ENCODE data around the gene DENND2C. TPM values are rescaled to one million over a fixed set of nuclear protein-coding genes. Genes with fewer than 3 reads are reported as not detected.

Gene DENND2C
- total and polyA plus RNA-seq, 7 donors: 0.23 to 4.7 (median 1.9) TPM

DNA sequence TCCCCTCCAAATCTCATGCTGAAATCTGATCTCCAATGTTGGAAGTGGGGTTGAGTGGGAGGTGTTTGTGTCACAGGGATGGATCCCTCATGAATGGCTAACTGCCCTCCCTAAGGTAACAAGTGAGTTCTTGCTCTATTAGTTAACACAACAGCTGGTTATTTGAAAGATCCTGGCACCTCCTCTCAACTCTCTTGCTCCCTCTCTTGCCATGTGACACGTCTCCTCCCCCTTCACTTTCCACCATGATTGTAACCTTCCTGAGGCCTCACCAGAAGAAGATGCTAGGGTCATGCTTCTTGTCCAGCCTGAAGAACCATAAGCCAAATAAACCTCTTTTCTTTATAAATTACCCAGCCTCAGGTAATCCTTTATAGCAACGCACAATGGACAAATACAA, 28.5 kb downstream of the DENND2C start:
- Histone ChIP-seq H3K4me1 (no peaks in the 10 kb centered on the region), H3K27me3 (no peaks in the 10 kb centered on the region), H3K4me3 (no peak overlapping the region), H3K27ac (no peak overlapping the region), H3K36me3 (no peaks in the 10 kb centered on the region), H3K9me3 (no peaks in the 10 kb centered on the region)
- intact Hi-C loops (cut with DNase I): no loop called here
- 85 to 87% methylated on average over 2 of the region's 2 CpGs for WGBS, 2 donors
- TF ChIP-seq, protein P1, sequence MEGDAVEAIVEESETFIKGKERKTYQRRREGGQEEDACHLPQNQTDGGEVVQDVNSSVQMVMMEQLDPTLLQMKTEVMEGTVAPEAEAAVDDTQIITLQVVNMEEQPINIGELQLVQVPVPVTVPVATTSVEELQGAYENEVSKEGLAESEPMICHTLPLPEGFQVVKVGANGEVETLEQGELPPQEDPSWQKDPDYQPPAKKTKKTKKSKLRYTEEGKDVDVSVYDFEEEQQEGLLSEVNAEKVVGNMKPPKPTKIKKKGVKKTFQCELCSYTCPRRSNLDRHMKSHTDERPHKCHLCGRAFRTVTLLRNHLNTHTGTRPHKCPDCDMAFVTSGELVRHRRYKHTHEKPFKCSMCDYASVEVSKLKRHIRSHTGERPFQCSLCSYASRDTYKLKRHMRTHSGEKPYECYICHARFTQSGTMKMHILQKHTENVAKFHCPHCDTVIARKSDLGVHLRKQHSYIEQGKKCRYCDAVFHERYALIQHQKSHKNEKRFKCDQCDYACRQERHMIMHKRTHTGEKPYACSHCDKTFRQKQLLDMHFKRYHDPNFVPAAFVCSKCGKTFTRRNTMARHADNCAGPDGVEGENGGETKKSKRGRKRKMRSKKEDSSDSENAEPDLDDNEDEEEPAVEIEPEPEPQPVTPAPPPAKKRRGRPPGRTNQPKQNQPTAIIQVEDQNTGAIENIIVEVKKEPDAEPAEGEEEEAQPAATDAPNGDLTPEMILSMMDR (IDR thresholded peaks at IDR 0.05): no peak
- TF ChIP-seq POLR2A (IDR thresholded peaks at IDR 0.05): no peak
- no peak for TF ChIP-seq EP300 (IDR thresholded peaks at IDR 0.05)
- no peak for TF ChIP-seq POLR2AphosphoS5 (IDR thresholded peaks at IDR 0.05)
- DNase-seq: no peak

DNA sequence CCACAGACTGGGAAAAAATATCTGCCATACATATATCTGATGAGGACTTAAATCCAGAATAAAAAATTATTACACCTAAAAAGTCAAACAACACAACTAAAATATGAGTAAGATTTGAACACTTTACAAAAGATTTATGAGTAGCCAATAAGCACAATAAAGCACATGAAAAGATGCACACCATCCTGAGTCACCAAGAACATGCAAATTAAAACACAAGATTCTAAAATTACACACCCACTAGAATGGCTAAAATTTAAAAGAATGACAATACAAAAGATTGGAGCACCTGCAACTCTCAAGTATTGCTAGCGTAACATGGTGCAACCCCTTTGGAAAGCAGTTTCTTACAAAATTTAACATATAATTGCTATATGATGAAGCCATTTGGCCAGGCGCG, 30.9 kb downstream of the DENND2C start:
- intact Hi-C loops (cut with DNase I): no loop called here
- DNase-seq: no peak
- Histone ChIP-seq H3K27ac (no peak overlapping the region), H3K4me1 (no peaks in the 10 kb centered on the region), H3K27me3 (no peaks in the 10 kb centered on the region), H3K9me3 (no peaks in the 10 kb centered on the region), H3K36me3 (no peaks in the 10 kb centered on the region), H3K4me3 (no peak overlapping the region)
- TF ChIP-seq, protein P1 (IDR thresholded peaks at IDR 0.05): no peak
- TF ChIP-seq EP300 (IDR thresholded peaks at IDR 0.05) (no peak), POLR2AphosphoS5 (IDR thresholded peaks at IDR 0.05) (no peak), POLR2A (IDR thresholded peaks at IDR 0.05) (no peak)
- 64 to 67% methylated on average over 3 of the region's 3 CpGs for WGBS, 2 donors

DNA sequence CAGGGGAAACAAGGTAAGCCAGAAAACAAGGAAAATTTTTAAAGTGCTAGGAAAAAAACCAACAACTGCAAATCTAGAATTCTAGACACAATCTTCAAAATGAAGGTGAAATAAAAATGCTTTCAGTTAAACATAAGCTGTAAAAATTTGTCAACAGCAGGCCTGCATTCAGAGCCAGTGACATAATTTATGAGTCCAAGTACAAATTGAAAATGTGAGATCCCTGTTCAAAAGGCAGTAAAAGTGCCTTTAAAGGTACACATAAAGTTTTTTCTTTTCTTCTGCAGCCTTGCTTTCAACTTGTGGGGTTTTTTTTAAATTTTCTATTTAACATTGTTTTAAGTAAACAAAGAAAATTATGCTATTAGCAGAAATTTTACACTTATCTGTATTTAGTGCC, 37.4 kb downstream of the DENND2C start:
- Histone ChIP-seq H3K36me3 (no peaks in the 10 kb centered on the region), H3K4me1 (no peaks in the 10 kb centered on the region), H3K27me3 (no peaks in the 10 kb centered on the region), H3K27ac (no peak overlapping the region), H3K9me3 (no peaks in the 10 kb centered on the region), H3K4me3 (no peak overlapping the region)
- intact Hi-C loops (cut with DNase I): no loop called here
- TF ChIP-seq POLR2A (IDR thresholded peaks at IDR 0.05) (no peak), POLR2AphosphoS5 (IDR thresholded peaks at IDR 0.05) (no peak), EP300 (IDR thresholded peaks at IDR 0.05) (no peak)
- no peak for DNase-seq

DNA sequence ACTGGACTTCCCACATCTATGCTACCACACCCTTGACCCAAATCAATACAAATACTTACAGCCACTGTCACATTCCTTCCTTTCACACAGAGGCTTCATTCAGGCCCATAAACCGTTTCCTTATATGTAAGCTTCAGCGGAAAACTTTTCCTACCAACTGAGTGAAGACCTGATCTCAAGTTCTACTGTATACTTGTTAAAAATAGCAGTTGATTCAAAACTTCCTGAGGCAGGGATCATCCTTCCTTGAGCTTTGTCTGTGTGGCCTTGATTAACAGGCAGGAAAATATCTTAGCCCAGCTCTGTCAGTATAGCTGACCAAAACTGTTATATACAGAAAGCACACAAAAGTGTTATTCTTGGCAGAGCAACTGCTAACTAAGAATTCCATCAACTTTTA, 42.7 kb downstream of the DENND2C start:
- TF ChIP-seq EP300 (IDR thresholded peaks at IDR 0.05) (no peak), POLR2A (IDR thresholded peaks at IDR 0.05) (no peak), POLR2AphosphoS5 (IDR thresholded peaks at IDR 0.05) (no peak)
- TF ChIP-seq, protein P1 (IDR thresholded peaks at IDR 0.05): no peak
- Histone ChIP-seq H3K4me3 (no peak overlapping the region), H3K4me1 (no peaks in the 10 kb centered on the region), H3K27me3 (no peaks in the 10 kb centered on the region), H3K27ac (no peak overlapping the region), H3K36me3 (no peaks in the 10 kb centered on the region), H3K9me3 (no peaks in the 10 kb centered on the region)
- intact Hi-C loops (cut with DNase I): no loop called here
- DNase-seq: no peak
- 33% methylated on average over 2 of the region's 2 CpGs for WGBS, 2 donors

DNA sequence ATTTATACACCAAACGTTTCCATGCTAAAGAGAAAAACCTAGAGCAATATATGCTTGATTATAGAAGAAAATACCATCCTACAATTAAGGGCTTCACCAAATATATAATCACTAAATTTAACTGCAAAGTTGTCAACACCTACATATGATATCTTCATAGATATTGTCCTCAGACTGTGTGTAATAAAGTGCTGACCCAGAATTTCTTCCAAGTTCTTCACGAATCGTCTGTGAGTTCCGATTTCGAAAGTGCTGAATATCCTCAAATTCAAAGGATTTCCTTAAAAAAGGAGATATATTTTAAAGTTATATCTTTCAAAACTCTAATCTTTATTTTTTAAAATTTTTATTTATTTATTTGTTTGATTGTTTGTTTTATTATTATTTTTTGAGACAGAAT, 46.5 kb downstream of the DENND2C start:
- intact Hi-C loops (cut with DNase I): no loop called here
- no peaks in the 10 kb centered on the region for H3K4me1 ChIP-seq
- no peaks in the 10 kb centered on the region for H3K27me3 ChIP-seq
- H3K9me3 ChIP-seq: no peaks in the 10 kb centered on the region
- H3K4me3 ChIP-seq: no peak overlapping the region
- no peak overlapping the region for H3K27ac ChIP-seq
- TF ChIP-seq, protein P1 (IDR thresholded peaks at IDR 0.05): no peak
- TF ChIP-seq POLR2A (IDR thresholded peaks at IDR 0.05): no peak
- no peak for TF ChIP-seq EP300 (IDR thresholded peaks at IDR 0.05)
- TF ChIP-seq POLR2AphosphoS5 (IDR thresholded peaks at IDR 0.05): no peak
- DNase-seq: no peak
- H3K36me3 ChIP-seq: no peaks in the 10 kb centered on the region
- 94 to 95% methylated on average over 5 of the region's 5 CpGs for WGBS, 2 donors

Data from sigmoid colon (tissue), 7 donors.